ENCODE measurements around the gene PSMD11.
"Not testable (repeated sequence)": the region's sequence is repeated elsewhere in the genome, so short reads cannot be mapped to it uniquely, and the experiment has no call there.

The PSMD11 gene

DNA sequence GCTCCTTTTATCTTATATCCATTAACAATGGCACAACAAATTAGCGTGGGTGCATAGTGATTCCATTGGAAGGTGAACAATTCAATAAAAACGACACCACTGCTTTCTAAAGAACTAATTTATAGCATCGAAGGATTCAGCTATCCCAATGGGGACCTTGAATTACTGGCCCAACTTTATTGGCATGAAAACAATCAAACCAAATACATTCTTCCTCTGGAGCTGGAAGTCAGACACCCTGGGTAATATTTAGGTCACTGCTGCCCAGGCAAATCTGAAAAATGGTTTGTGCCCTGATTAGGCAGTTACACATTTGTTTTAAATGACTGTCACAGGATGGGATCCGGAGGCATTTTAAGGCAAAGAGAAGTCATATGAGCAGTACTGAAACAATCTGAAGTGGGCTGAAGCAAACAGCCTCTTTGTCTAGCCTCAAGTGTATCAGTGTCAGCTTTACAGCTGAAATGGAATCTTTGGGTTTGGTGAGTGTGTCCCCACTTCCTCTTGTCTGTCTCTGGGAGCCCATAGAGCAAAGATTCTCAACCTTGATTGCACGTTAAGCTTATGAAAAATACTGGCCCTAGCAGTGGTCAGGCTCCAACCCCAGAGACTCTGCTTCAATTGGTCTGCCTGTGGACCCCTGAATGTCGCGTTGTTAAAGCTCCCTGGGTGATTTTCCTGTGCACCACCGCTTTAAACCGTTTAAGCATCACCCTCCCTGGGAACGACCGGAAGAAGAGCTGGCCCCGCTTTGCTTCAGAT lies 72.8 kb downstream of the PSMD11 start:
- no peak for DNase-seq

DNA sequence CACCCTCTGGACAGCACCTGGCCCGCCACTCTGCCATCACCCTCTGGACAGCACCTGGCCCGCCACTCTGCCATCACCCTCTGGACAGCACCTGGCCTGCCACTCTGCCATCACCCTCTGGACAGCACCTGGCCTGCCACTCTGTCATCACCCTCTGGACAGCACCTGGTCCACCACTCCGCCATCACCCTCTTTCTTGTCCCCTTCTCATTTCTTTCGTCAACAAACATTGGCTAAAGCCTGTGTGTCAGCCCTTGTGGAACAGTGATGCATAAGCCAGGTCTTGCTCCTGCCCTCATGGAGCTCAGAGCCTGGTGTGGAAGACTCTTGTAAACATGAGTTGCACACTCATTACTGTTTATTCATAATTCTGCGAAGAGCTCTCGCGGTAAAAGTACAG lies 73.7 kb downstream of the PSMD11 start:
- no peak for DNase-seq

DNA sequence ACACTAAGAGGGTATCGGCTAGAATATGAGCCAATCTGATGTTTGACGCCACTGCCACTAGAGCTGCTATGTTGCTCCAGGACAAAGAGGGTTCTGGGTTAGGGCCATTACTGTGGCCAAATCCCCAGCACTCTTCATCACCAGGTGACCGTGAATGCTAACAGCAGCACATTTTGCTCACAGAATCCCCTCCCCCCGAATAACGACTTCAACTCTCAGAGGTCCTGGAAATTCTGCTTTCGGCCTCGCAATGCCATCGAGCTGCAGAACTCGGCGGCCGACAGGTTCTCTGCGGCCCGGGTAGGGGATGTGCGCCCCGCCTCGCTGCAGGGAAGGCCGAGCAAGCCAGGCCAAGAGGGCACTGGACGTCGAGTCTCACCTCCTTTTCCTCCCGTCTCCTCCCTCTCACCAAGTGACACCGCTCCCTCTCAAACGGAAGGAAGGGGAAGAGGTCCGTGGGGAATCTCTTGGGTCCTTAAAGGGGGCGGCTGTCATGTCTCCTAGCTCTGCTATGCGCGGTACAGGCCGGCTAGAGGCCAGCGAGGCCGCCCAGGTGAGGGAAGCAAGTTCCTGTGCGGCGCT lies 74.4 kb downstream of the PSMD11 start:
- no peak for DNase-seq

DNA sequence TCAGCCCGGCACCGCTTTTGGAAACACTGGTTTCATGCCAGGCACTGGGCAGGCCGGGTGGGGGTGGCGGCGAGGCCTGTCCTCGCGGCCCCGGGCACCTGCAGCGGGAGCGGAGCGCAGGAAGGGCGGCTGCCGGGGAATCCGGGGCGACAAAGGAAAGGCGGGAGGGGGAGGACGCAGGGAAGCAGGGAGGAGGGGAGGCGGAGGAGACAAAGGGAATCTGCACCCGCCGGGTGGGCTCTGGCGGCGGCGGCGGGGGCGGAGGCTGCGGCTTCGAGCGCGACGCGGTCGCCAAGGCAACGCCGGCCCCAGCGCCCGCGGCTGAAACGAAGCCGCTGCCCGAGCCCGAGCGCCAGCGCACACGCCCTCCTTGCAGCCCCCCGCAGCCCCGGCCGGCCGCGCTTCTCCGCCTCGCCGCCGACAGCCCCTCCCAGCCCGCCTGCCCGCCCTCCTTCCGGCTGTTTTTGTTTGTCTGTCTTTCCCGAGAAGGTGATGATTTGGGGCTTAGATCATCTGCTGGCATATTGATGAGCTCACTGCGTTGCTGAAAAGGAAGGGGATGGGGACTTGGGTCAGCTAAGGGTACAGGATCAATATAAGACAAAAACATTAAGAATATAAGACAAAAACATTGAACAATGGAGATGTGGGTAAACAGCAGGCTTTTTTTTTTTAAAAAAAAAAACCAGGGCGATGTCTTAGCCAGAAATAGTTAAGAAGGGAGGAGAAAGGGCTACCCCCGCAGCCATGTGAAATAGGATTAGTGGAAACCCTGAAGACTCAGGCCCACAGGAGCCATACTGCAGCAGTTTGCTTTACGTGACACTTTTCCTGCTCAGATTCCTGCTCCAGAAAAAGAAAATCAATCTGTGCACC lies 75.2 kb downstream of the PSMD11 start:
- DNase-seq, result peak; percentile 60

DNA sequence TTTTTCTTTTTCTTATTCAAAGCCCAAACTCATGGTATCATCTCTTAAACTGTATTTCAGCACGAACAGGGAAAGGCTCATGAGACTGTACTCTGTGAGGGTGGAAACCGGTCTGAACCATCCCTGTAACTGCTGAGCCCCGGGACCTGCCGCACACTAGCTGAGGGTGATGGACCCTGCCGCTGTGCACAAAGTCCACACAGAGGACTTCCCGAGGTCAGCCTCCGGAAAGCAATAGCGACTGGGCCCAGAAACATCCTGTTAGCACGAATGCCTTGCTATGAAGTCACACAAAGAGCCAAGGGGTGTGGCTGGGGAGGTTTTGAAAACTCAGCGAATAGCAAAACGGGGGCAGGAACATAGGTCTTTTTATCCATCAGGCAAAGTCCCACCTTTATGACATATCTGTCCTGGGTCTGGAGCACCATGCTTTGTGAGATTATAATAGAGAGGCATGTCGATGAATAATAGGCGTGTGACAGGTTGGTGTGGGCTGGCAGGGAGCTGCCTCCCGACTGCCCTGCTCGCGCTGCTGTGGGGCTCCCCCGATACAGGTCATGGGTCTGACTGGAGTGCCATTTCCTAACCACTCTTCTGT lies 75.9 kb downstream of the PSMD11 start:
- peak; percentile 58 for DNase-seq

DNA sequence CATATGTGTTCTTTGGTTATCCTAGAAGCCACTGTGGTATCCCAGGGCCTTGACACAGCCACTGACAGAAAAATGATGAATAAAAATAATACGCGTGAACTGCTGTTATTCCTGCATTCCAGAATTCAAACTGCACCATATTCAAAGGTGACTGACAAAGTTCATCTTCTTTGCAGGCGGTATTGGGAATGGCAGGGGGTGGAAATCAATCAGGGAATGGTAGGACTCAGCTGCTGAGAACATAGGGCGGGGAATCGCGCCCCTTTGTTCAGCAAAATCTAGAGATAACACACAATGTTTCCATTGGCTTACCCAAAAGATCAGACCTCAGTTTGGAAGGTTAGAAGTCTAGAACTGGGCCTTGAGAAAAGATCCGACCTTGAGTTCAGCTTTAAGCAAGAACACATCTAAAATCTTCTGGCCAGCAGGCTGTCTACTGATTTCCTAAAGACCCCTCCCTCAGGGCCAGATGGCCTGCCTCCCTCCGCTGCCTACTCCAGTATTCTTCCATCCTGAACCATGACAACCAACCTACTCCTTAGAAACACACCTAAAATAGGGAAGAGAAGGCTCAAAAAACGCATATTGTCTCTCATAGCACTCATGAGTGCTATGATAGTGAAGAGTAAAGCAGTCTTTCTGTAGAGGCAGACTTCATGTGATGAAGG lies 76.6 kb downstream of the PSMD11 start:
- DNase-seq, result no peak

DNA sequence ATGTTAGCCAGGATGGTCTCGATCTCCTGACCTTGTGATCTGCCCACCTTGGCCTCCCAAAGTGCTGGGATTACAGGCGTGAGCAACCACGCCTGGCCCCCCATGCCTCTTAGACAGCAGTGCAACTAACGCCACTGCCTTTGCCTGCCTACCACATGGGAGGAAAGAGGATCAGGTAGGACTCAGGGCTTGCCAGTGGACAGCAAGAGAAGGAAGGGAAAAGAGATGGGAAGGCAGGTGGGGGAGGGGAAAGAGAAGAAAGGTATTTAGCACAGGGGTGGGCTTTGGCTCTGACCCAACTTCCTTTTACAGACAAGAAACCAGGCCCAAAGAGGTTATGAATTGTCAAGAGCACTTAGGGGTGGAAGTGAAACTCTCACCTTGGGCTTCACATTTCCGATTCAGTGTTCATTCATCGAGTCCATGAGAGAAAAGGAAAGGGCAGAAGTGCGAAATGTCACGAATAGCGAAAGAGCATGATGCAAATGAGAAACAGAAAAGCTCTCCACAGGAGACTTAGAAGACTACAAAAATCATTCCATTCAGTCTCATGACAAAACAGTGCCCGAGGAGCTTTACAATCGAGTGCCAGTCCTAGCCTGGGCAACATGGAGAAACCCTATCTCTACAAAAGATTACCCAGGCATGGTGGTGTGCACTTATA lies 78.8 kb downstream of the PSMD11 start:
- DNase-seq, result peak; percentile 40

DNA sequence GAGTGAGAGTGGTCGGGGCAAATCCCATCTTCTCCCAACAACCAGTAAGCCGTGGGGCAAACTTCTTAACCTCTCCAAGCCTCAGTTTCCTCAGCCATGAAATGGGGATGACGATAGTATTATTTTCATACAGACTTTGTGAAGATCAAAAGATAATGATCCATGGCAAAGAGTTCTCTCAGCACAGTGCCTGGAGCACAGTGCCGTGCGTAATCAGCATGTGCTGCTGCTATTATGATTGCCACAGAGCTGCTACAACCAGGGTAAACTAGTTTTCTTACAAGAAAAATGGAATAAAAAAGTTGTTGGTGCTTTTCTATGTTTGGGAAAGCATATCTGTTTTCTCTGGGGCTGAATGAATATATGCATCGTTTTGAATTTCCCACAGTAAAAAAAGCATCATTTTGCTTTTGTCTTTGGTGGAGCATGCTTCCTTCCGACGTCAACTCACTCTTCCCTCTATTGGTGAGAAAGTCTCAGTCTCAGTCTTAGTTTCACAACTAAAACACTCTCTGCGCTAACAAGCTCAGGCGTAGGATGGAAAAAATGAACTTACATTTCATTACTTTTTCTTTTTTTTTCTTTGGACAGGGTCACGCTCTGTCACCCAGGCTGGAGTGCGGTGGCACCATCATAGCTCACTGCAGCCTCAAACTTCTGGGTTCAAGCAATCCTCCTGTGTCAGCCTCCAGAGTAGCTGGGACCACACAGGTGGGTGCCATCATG lies 79.7 kb downstream of the PSMD11 start:
- DNase-seq, result peak; percentile 19

DNA sequence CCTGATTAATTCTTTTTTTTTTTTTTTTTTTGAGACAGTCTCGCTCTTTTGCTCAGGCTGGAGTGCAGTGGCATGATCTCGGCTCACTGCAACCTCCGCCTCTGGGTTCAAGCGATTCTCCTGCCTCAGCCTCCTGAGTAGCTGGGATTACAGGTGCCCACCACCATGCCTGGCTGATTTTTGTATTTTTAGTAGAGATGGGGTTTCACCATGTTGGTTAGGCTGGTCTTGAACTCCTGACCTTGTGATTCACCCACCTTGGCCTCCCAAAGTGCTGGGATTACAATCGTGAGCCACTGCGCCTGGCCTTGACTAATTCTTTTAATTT lies 80.2 kb downstream of the PSMD11 start:
- DNase-seq, result not testable (repeated sequence)

DNA sequence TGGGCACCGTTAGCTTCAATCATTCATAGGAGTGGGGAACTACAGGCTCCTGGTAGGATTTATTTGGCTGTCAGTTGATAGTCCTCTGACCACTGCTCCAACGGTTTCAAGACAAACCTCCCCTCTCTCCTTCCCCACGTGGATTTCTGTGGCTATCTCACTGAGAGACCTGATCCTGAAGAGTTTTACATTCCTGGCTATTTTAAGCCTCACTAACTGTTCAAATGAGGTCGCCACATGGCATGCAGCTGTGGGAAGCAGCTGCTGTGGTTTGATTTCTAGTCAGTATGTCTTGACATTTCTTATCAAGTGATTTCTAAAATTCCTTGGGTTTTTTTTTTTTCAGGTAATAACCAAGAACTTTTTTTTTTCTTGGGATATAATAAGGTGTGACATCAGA lies 80.8 kb downstream of the PSMD11 start:
- no peak for DNase-seq

DNA sequence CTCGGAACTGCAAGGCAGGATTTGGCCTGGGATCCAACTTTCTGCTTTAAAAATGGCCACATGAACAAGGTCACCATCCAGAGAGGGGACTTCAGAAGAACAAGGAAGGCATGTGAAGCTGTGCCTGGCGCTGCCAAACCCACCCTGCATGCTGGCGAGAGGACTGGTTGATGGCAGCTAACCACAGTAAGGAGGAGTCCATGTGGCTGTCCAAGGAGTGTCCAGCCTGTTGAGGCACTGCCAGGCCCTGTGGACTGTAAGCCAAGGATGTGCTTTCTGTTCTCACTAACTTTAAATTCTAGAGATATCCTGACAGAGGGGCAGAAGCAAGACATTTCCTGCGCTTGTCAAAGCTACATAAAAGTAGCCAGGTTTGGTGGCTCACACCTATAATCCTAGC lies 82.8 kb downstream of the PSMD11 start:
- DNase-seq, result no peak

DNA sequence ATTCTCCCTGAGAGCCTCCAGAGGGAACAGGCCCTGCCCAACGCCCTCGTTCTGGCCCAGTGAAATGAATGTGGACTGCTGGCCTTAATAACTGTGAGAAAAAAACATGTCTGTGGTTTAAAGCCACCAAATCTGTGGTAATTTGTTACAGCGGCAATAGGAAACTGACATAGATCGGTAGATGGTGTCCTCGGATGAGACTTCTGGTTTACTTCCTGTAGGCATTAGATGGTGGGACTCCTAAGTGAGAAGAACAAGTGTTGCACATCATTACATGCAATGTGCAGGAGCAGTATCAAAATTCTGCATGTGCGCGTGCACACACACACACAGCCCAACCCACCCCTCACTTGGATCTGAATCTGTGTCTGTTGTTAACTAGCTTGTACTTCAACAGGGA lies 84.5 kb downstream of the PSMD11 start:
- DNase-seq, result no peak

DNA sequence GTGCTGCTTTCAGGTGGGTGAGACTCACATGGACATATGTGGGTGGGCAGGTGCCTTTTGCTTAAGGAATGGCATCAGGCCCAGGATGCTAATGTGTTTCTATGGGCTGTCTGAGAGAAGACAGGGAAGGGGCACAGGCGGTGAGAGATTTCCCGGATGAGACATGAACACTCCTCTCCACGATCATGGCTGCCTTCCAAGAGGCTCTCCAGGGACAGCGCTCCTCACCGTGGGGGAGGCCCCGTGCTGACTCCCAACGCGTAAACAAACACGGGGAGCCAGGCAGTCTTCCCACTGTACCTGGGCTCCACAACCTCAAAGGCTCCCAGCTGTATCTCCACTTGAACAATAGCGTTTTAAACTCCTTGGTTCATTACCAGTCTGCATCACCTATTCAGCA lies 85.3 kb downstream of the PSMD11 start:
- DNase-seq, result no peak
